Measurements from ENCODE around the gene DDAH1. TPM values are rescaled to one million over a fixed set of nuclear protein-coding genes. Genes with fewer than 3 reads are reported as not detected.

Gene DDAH1
- total and polyA plus RNA-seq, 2 of the 8 experiments (the other 6 are each of a cell fraction or from before 2014, with no cell fraction given), result 22.8 to 54.5 TPM

DNA sequence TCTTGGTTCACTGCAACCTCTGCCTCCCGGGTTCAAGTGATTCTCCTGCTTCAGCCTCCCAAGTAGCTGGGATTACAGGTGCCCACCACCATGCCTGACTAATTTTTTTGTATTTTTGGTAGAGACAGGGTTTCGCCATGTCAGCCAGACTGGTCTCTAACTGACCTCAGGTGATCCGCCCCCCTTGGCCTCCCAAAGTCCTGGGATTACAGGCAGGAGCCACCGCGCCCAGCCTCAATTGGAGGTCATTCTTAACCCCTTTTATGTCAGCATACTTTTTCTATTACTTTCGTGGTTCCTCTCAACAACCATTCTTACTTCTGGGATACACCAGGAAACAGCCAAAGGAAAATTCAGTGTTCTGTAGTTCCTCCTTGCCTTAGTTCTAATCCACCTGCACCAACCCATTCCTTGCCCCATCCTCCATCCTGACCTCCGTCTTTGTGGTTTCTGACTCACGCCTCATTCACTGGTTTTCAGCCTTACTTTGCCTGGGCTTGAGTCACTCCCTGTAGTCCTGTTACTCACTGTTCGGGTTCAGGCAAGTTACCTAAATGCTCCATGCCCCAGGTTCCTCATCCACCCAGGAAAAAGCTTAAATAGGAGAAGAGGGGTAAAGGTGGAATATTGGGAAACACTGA lies 175.6 kb downstream of the DDAH1 start:
- ChIA-PET POLR2A (ENCODE audit: partially characterized antibody) (interaction anchor here (0.9 kb wide), 1 partner anchor 293 kb away, joined by 3 read pairs; the partner anchor contains the start of gene MCOLN2), CTCF (ENCODE audit: partially characterized antibody) (interaction anchor here (1.2 to 2.0 kb wide), 2 partner anchors 8 to 202 kb away, joined by 3 to 6 read pairs; no protein-coding TSS in a partner anchor)
- Histone ChIP-seq H4K5ac (ENCODE audit: insufficient read length, low read depth, low read length) (no peak overlapping the region), H3K4me3 (ENCODE audit: extremely low read depth in 1 of 4, insufficient read depth in 2 of 4, low read depth in 3 of 4, low read length in 4 of 4) (no peak overlapping the region), H4K91ac (replicated peaks; ENCODE audit: insufficient read length, low read length) (no peak overlapping the region), H2BK5ac (ENCODE audit: low read depth, low read length) (no peak overlapping the region), H3K23ac (ENCODE audit: insufficient read length) (no peak overlapping the region), H3K36me3 (ENCODE audit: control insufficient read depth in 2 of 4, insufficient read depth in 4 of 4, low read length in 3 of 4) (no peaks in the 10 kb centered on the region), H2AFZ (ENCODE audit: low read length) (no peak overlapping the region), H3K9me3 (ENCODE audit: insufficient read depth in 2 of 2, low read depth in 1 of 2, low read length in 1 of 2) (no peaks in the 10 kb centered on the region), H3K79me2 (ENCODE audit: control insufficient read depth in 1 of 2, insufficient read depth in 2 of 2, low read length in 2 of 2) (no peaks in the 10 kb centered on the region), H3K27ac (ENCODE audit: low read depth, low read length) (no peak overlapping the region), H2AK5ac (ENCODE audit: low read depth, low read length) (no peak overlapping the region), H2BK120ac (replicated peaks; ENCODE audit: low read depth, low read length) (no peak overlapping the region), H4K20me1 (replicated peaks in 1 of 2; ENCODE audit: control insufficient read depth in 1 of 2, insufficient read depth in 2 of 2, low read length in 2 of 2) (no peaks in the 10 kb centered on the region), H3K27me3 (replicated peaks in 1 of 4; ENCODE audit: control insufficient read depth in 3 of 4, extremely low read depth in 1 of 4, insufficient read depth in 3 of 4, low read length in 3 of 4) (no peaks in the 10 kb centered on the region), H2BK12ac (ENCODE audit: low read depth, low read length) (no peak overlapping the region), H3K56ac (replicated peaks; ENCODE audit: insufficient read length, low read depth, low read length) (no peak overlapping the region), H2BK15ac (ENCODE audit: low read length) (no peak overlapping the region), H3K14ac (ENCODE audit: insufficient read length) (no peak overlapping the region), H3K79me1 (ENCODE audit: low read depth, low read length) (no peaks in the 10 kb centered on the region), H3K23me2 (ENCODE audit: low read depth, low read length) (no peaks in the 10 kb centered on the region), H3K18ac (ENCODE audit: extremely low read depth, low read length) (no peak overlapping the region), H3K4me1 (replicated peaks in 1 of 4; ENCODE audit: control insufficient read depth in 3 of 4, insufficient read depth in 4 of 4, low read length in 3 of 4) (no peaks in the 10 kb centered on the region), H2BK20ac (ENCODE audit: low read length) (no peak overlapping the region), H3K4ac (replicated peaks; ENCODE audit: insufficient read length, low read depth, low read length) (no peak overlapping the region), H3K9ac (replicated peaks in 1 of 4; ENCODE audit: extremely low read depth in 1 of 4, low read depth in 3 of 4, low read length in 3 of 4) (no peak overlapping the region), H4K8ac (ENCODE audit: extremely low read depth, insufficient read depth, low read length) (no peak overlapping the region), H3K4me2 (ENCODE audit: insufficient read depth in 1 of 2, low read depth in 2 of 2, low read length in 2 of 2) (no peak overlapping the region)
- no peak for FAIRE-seq
- 88% methylated on average over 9 of the region's 9 CpGs; no CpG with 5 or more reads in 1 of the 2 experiments for WGBS, 2 experiments (ENCODE audit: extremely low coverage in 1 of 2, insufficient coverage in 1 of 2, insufficient read length in 1 of 2, insufficient replicate concordance in 2 of 2, low coverage in 1 of 2, low lambda C conversion rate in 2 of 2, missing lambda C conversion rate in 1 of 2)
- DNase-seq (ENCODE audit: low read depth in 1 of 2, low spot score in 2 of 2), result no peak
- TF ChIP-seq, protein P1, sequence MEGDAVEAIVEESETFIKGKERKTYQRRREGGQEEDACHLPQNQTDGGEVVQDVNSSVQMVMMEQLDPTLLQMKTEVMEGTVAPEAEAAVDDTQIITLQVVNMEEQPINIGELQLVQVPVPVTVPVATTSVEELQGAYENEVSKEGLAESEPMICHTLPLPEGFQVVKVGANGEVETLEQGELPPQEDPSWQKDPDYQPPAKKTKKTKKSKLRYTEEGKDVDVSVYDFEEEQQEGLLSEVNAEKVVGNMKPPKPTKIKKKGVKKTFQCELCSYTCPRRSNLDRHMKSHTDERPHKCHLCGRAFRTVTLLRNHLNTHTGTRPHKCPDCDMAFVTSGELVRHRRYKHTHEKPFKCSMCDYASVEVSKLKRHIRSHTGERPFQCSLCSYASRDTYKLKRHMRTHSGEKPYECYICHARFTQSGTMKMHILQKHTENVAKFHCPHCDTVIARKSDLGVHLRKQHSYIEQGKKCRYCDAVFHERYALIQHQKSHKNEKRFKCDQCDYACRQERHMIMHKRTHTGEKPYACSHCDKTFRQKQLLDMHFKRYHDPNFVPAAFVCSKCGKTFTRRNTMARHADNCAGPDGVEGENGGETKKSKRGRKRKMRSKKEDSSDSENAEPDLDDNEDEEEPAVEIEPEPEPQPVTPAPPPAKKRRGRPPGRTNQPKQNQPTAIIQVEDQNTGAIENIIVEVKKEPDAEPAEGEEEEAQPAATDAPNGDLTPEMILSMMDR (IDR thresholded peaks at IDR 0.05; ENCODE audit: control extremely low read depth in 1 of 3, insufficient read depth in 1 of 3, low read depth in 1 of 3, low read length in 3 of 3), result no peak
- TF ChIP-seq YY1 (IDR thresholded peaks at IDR 0.05; ENCODE audit: low read depth, low read length) (no peak), SIX5 (IDR thresholded peaks at IDR 0.05; ENCODE audit: low read depth, low read length) (no peak), TBP (IDR thresholded peaks at IDR 0.05; ENCODE audit: low read depth, low read length) (no peak), EZH2 (IDR thresholded peaks at IDR 0.05; ENCODE audit: low read depth, low read length, severe bottlenecking) (no peak), SUZ12 (IDR thresholded peaks at IDR 0.05; ENCODE audit: low read length) (no peak), BCL11A (IDR thresholded peaks at IDR 0.05; ENCODE audit: low read depth in 2 of 2, low read length in 2 of 2) (no peak), RBBP5 (IDR thresholded peaks at IDR 0.05; ENCODE audit: borderline replicate concordance, low read depth, low read length) (no peak)
- TF ChIP-seq, protein P2, sequence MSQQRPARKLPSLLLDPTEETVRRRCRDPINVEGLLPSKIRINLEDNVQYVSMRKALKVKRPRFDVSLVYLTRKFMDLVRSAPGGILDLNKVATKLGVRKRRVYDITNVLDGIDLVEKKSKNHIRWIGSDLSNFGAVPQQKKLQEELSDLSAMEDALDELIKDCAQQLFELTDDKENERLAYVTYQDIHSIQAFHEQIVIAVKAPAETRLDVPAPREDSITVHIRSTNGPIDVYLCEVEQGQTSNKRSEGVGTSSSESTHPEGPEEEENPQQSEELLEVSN (IDR thresholded peaks at IDR 0.05), result no peak
- TF ChIP-seq, protein P3, sequence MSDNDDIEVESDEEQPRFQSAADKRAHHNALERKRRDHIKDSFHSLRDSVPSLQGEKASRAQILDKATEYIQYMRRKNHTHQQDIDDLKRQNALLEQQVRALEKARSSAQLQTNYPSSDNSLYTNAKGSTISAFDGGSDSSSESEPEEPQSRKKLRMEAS (IDR thresholded peaks at IDR 0.05), result no peak
